Right lobe of liver (tissue), 4 donors: Measurements from ENCODE around the gene GNAL.

Experiments used
- CTCF ChIP-seq, 4 donors: fragments of 200-600 bp in 3 of 4; fragments of 450-650 bp in 1 of 4; IDR thresholded peaks; one replicate each; pipeline versions ENCODE4 v1.5.1 to v1.8.0; 2016 to 2022; ENCODE audit warnings: antibody characterized with exemption in 4 of 4, mild to moderate bottlenecking in 2 of 4
- POLR2A ChIP-seq: fragments of 450-650 bp; IDR thresholded peaks from one replicate; pipeline ENCODE4 v1.6.1; 2017; ENCODE audit warnings: antibody characterized with exemption, mild to moderate bottlenecking
- donor health status: DM: no; HTN: no; CAD: no.
- donor health status: DM: no; HTN: no; CAD: no.
- donor health status: DM: no; HTN: yes; CAD: no.

GRCh38 chr18:11752116-11752911 is 63.2 kb downstream of the GNAL start:
- TF ChIP-seq CTCF (IDR thresholded peaks at IDR 0.05) (no peak), POLR2A (no peak)
